CD8-positive, alpha-beta memory T cell (primary cell): ENCODE data around the gene LPIN1. TPM values are rescaled to one million over a fixed set of nuclear protein-coding genes. Genes with fewer than 3 reads are reported as not detected.
A peak's percentile ranks its signal among the peaks of the same experiment; 100 is the strongest.

ENCODE experiments used
- CTCF ChIA-PET: fragments of 350-600 bp; sonication (Branson Sonifier 250); formaldehyde crosslinking; loops from one replicate; lab custom pipeline; 2021; ENCODE audit warnings: antibody characterized with exemption; lab: Charles Lee
- POLR2A ChIA-PET: fragments of 350-600 bp; sonication (Branson Sonifier 250); formaldehyde crosslinking; loops from one replicate; lab custom pipeline; 2021; ENCODE audit warnings: antibody characterized with exemption; lab: Charles Lee
- DNase-seq, 5 donors: peaks; one replicate each; pipeline versions ENCODE4 v3.0.0 to v3.0.0-alpha.2; 2020 to 2022; ENCODE audit warnings: mixed read lengths in 1 of 5
- H3K27ac ChIP-seq: one replicate; pipeline ENCODE4 v1.7.0; 2013; ENCODE audit warnings: low read depth, mild to moderate bottlenecking, low read length, moderate library complexity
- H3K27me3 ChIP-seq: 2 replicates; pipeline ENCODE4 v1.7.0; 2013; ENCODE audit warnings: low read length, mild to moderate bottlenecking; ENCODE audit not compliant: insufficient read depth, poor library complexity, severe bottlenecking
- H3K36me3 ChIP-seq: 2 replicates; pipeline ENCODE4 v1.7.0; 2013; ENCODE audit warnings: mild to moderate bottlenecking, low read length, moderate library complexity; ENCODE audit not compliant: insufficient read depth
- H3K4me1 ChIP-seq: 2 replicates; pipeline ENCODE4 v1.7.0; 2013; ENCODE audit warnings: mild to moderate bottlenecking, low read length, moderate library complexity; ENCODE audit not compliant: insufficient read depth
- H3K4me3 ChIP-seq: 2 replicates; pipeline ENCODE4 v1.7.0; 2013; ENCODE audit warnings: mild to moderate bottlenecking, low read length
- H3K9me3 ChIP-seq: 2 replicates; pipeline ENCODE4 v1.7.0; 2013; ENCODE audit warnings: mild to moderate bottlenecking, low read length
- H3K27ac Mint-ChIP-seq, 8 donors: one replicate each; pipeline ENCODE4 v1.8.0; 2020 to 2021; ENCODE audit warnings: mixed read lengths in 8 of 8, mild to moderate bottlenecking in 6 of 8, inconsistent platforms in 3 of 8, moderate library complexity in 3 of 8
- H3K27me3 Mint-ChIP-seq, 2 donors: one replicate each; pipeline ENCODE4 v1.8.0; 2020 to 2021; ENCODE audit warnings: mixed read lengths in 2 of 2, mild to moderate bottlenecking in 1 of 2, moderate library complexity in 1 of 2
- H3K36me3 Mint-ChIP-seq, 3 donors: one replicate each; pipeline ENCODE4 v1.8.0; 2020 to 2021; ENCODE audit warnings: mixed read lengths in 3 of 3, inconsistent platforms in 1 of 3, mild to moderate bottlenecking in 1 of 3
- H3K4me1 Mint-ChIP-seq, 3 donors: one replicate each; pipeline ENCODE4 v1.8.0; 2020 to 2021; ENCODE audit warnings: mixed read lengths in 3 of 3, inconsistent platforms in 1 of 3, mild to moderate bottlenecking in 1 of 3
- H3K4me3 Mint-ChIP-seq, 7 donors: one replicate each; pipeline ENCODE4 v1.8.0; 2020 to 2021; ENCODE audit warnings: mixed read lengths in 7 of 7, mild to moderate bottlenecking in 6 of 7, moderate library complexity in 4 of 7, inconsistent platforms in 2 of 7
- H3K9me3 Mint-ChIP-seq, 5 donors: one replicate each; pipeline ENCODE4 v1.8.0; 2020 to 2022; ENCODE audit warnings: mixed read lengths in 5 of 5, mild to moderate bottlenecking in 3 of 5, moderate library complexity in 2 of 5, inconsistent platforms in 1 of 5
- polyA plus RNA-seq: library from polyadenylated mRNA; unstranded; fragments of 300-500 nt; fragmentation: Illumina TruSeq; gene quantifications from one replicate; pipeline ENCODE4 v1.2.3, GENCODE V29; 2021
- total RNA-seq, 2 experiments: library from RNA; stranded (reverse); gene quantifications; one replicate each; pipeline ENCODE4 v1.2.3, GENCODE V29; 2021

The LPIN1 gene
- total and polyA plus RNA-seq, 3 experiments from 2014 or later: 25.7 to 37.1 (median 34.8) TPM

DNA sequence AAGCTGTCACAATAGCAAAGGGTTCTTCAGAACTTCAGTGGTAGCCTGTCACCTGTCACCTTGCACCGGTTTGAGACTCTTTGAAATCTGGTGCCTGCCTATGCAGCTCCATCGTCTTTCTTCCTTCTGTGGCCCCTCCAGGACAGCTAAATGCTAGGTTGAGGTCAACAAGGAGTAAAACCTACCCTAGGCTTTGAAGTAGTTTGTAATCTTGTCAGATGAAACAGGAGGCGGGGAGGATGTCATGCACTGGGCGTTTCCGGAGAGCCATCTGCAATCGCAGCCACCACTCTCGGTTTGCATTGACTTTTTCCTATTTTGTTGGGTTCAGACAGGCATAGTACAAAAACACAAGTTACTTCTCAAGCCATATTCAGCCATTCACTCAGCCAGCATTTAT is 116.7 kb downstream of the LPIN1 start:
- Histone ChIP-seq H3K36me3 (no peaks in the 10 kb centered on the region), H3K27ac (no peak overlapping the region), H3K9me3 (no peaks in the 10 kb centered on the region), H3K4me3 (peak overlapping the region; percentile 2), H3K4me1 (peaks cover 7% of the 10 kb centered on the region), H3K27me3 (no peaks in the 10 kb centered on the region)
- Mint-ChIP-seq H3K4me1 (peaks cover 5 to 21% (median 11%) of the 10 kb centered on the region in 3 donors), H3K9me3 (peaks cover 0 to 2% (median 0%) of the 10 kb centered on the region in 5 donors), H3K27me3 (peaks cover 0 to 4% of the 10 kb centered on the region in 2 donors), H3K36me3 (no peaks in the 10 kb centered on the region), H3K4me3 (peak overlapping the region in 4 of 7 donors; percentile 35 to 68 (median 43)), H3K27ac (no peak overlapping the region)
- peak in 1 of 5 donors; percentile 2 for DNase-seq
- CTCF ChIA-PET: interaction anchor here (0.9 to 3.3 kb wide), 6 partner anchors 12 to 1144 kb away, joined by 3 to 26 read pairs (median 7); partner anchors contain the start of gene TRIB2
- POLR2A ChIA-PET: no interaction called here

DNA sequence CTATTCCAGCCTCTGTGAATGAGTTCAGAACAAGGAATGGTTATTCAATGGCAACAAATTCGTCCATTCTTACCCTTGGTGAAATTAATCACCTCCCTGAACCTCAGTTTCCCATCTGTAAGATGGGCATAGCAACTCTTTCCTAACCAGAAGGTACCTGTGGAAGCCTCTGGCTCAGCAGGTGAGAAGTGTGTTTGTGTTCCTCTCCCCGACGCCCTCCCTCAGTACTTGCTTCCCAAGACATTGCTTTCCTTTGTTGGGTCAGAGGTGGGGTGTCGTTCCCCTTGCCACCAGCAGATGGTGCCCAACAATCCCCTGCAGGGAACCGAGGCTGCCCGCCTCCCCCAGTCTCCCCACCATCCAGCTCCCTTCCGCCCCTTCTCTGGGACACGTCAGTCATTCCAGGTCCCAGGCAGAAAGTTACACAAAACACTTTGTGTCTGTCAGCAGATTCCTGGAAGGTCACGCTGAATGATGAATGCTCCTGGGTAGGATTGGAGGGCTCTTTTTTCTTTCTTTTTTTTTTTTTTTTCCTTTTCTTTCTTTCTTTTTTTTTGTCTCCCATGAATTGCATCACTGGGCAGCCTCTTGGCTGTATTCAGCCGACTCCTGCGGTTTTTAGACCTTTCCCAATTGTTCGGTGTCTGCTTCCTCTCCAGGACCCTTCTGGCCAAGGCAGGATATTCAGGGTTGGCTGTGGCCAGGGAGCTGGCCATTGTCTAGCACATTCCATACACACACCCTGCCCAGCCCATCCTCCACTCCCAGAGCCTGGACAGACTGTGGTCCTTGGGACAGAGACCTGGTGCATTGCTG is 117.3 kb downstream of the LPIN1 start:
- Mint-ChIP-seq H3K27ac (no peak overlapping the region), H3K4me3 (peak overlapping the region; percentile 28 to 72 (median 44))
- H3K4me3 ChIP-seq: peak overlapping the region; percentile 2

DNA sequence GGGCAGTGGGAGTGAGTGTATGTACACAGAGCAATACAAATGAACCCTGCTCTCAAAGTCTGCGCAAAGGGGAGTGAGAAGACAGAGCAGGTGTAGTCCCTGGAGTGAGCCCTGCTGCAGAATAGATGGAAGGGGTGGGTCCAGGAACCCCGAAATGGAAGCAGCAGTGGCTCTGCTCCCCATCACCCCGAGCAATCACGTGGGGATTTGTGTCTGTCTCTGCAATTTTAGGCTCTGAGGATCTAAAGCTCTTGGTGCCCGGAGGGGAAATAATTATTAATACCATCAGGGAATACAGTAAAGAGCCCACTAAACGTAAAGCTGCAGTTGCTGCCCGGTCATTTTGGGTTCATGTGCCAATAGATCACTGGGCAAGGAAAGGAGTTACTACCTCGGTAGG is 118.3 kb downstream of the LPIN1 start:
- POLR2A ChIA-PET: no interaction called here
- no peaks in the 10 kb centered on the region for H3K36me3 Mint-ChIP-seq
- no peak for DNase-seq
- Histone ChIP-seq H3K27me3 (no peaks in the 10 kb centered on the region), H3K36me3 (no peaks in the 10 kb centered on the region), H3K4me3 (no peak overlapping the region), H3K4me1 (peaks cover 7% of the 10 kb centered on the region), H3K27ac (no peak overlapping the region), H3K9me3 (no peaks in the 10 kb centered on the region)
- peak overlapping the region in 1 of 8 donors; percentile 20 for H3K27ac Mint-ChIP-seq
- CTCF ChIA-PET: interaction anchor here (1.2 to 3.3 kb wide), 4 partner anchors 12 to 1142 kb away, joined by 3 to 26 read pairs (median 5); no protein-coding TSS in a partner anchor
- no peak overlapping the region for H3K4me3 Mint-ChIP-seq
- no peaks in the 10 kb centered on the region for H3K9me3 Mint-ChIP-seq
- H3K27me3 Mint-ChIP-seq: peaks cover 0 to 4% of the 10 kb centered on the region in 2 donors
- peaks cover 5 to 21% (median 11%) of the 10 kb centered on the region in 3 donors for H3K4me1 Mint-ChIP-seq

More for the DNA sequence above, 117.3 kb downstream of the LPIN1 start:
- no peaks in the 10 kb centered on the region for H3K36me3 ChIP-seq
- CTCF ChIA-PET: interaction anchor here (0.6 to 3.3 kb wide), 10 partner anchors 9 to 1143 kb away, joined by 3 to 26 read pairs (median 4); partner anchors contain the start of gene TRIB2
- Mint-ChIP-seq H3K36me3 (no peaks in the 10 kb centered on the region), H3K9me3 (peaks cover 0 to 1% (median 0%) of the 10 kb centered on the region in 5 donors), H3K4me1 (peaks cover 5 to 21% (median 11%) of the 10 kb centered on the region in 3 donors), H3K27me3 (peaks cover 0 to 4% of the 10 kb centered on the region in 2 donors)
- peaks cover 7% of the 10 kb centered on the region for H3K4me1 ChIP-seq
- H3K27me3 ChIP-seq: no peaks in the 10 kb centered on the region
- POLR2A ChIA-PET: interaction anchor here (0.6 kb wide), 1 partner anchor 567 kb away, joined by 3 read pairs; no protein-coding TSS in a partner anchor
- H3K27ac ChIP-seq: no peak overlapping the region
- H3K9me3 ChIP-seq: no peaks in the 10 kb centered on the region
- peak; percentile 50 to 73 (median 57) for DNase-seq

DNA sequence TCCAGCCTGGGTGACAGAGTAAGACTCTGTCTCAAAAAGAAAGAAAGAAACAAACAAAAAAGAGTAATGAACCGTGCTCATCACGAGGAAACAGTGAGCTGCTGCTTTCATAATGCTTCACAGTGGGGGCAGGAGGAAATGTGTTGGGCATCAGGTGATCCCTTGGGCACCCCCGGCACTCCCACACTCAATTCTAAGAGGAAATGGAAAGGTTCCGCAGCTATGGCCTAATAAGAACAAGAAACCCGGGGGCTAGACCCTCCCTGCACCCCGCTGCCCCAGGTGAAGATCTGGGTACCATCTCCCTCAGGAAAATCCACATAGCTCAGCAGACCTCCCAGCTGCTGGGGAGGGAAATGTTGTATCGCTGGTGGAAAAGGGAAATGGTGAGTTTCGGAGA is 118.9 kb downstream of the LPIN1 start:
- POLR2A ChIA-PET: no interaction called here
- no peak overlapping the region for H3K27ac ChIP-seq
- peaks cover 7% of the 10 kb centered on the region for H3K4me1 ChIP-seq
- Mint-ChIP-seq H3K27ac (no peak overlapping the region), H3K4me1 (peaks cover 5 to 21% (median 11%) of the 10 kb centered on the region in 3 donors), H3K27me3 (peaks cover 0 to 4% of the 10 kb centered on the region in 2 donors), H3K4me3 (no peak overlapping the region), H3K36me3 (no peaks in the 10 kb centered on the region), H3K9me3 (no peaks in the 10 kb centered on the region)
- no peaks in the 10 kb centered on the region for H3K27me3 ChIP-seq
- H3K9me3 ChIP-seq: no peaks in the 10 kb centered on the region
- no peaks in the 10 kb centered on the region for H3K36me3 ChIP-seq
- no peak overlapping the region for H3K4me3 ChIP-seq
- CTCF ChIA-PET: interaction anchor here (1.2 to 3.3 kb wide), 2 partner anchors 103 to 1141 kb away, joined by 3 to 26 read pairs; no protein-coding TSS in a partner anchor
- no peak for DNase-seq

DNA sequence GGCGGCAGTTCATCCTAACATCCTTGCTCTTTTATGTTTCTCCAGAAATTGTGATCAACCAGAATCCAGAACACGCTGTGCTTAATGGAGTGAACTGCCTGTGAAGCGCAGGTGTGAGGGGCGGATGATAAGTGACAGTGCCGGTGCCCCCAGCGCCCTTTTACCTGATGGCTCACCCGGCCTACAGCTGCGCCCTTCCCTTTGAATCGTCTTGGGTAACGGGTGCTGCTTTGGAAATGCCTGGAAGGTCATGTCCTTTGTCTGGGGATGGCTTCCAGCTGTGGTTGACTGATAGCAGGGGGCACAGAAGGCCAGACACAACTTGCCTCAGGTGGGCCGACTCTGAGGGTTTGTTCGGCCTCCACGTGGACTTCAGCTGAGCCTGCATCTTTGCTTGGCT is 119.4 kb downstream of the LPIN1 start:
- POLR2A ChIA-PET: no interaction called here
- H3K36me3 ChIP-seq: no peaks in the 10 kb centered on the region
- H3K27me3 Mint-ChIP-seq: peaks cover 0 to 4% of the 10 kb centered on the region in 2 donors
- no peak overlapping the region for H3K4me3 ChIP-seq
- H3K27ac ChIP-seq: no peak overlapping the region
- peaks cover 5 to 21% (median 11%) of the 10 kb centered on the region in 3 donors for H3K4me1 Mint-ChIP-seq
- no peak for DNase-seq
- H3K27ac Mint-ChIP-seq: no peak overlapping the region
- no peak overlapping the region for H3K4me3 Mint-ChIP-seq
- no peaks in the 10 kb centered on the region for H3K27me3 ChIP-seq
- no peaks in the 10 kb centered on the region for H3K9me3 Mint-ChIP-seq
- H3K4me1 ChIP-seq: peaks cover 7% of the 10 kb centered on the region
- H3K9me3 ChIP-seq: no peaks in the 10 kb centered on the region
- no peaks in the 10 kb centered on the region for H3K36me3 Mint-ChIP-seq
- CTCF ChIA-PET: interaction anchor here (1.2 to 3.3 kb wide), 2 partner anchors 103 to 1141 kb away, joined by 3 to 26 read pairs; no protein-coding TSS in a partner anchor

DNA sequence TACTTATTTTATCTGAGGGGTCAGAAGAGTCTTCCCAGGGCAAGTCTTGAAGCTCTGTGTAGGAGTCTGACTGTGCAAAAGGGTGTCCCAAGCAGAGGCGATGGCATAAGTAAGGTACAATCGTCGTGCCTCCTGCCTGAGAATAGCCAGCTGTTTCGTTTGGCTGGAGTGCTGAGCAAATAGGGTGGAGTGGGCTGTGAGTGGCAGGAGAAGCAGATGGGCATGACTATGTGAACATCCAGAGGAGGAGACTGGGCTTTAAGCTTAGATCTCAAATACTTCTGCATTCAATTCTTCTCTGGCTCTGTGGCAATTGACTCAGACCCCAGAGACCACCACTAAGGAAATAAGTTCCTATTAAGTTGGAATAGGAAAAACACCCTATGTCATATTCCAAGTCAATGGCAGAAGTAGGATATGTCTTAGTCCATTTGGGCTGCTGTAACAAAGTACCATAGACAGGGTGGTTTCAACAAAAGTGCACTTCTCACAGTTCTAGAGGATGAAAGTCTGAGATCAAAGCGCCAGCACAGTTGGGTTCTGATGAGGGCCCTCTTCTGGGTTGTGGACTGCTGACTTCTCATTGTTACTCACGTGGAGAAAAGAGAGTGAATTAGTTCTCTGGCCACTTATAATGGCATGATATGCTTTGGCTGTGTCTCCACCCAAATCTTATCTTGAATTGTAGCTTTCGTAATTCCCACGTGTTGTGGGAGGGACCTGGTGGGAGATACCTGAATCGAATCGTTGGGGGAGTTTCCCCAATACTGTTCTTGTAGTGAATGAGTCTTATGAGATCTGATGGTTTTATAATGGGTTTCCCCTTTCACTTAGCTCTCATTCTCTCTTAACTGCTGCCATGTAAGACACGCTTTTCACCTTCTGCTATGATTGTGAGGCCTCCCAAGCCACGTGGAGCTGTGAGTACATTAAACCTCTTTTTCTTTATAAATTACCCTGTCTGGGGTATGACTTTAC is 120.2 kb downstream of the LPIN1 start:
- peaks cover 0 to 4% of the 10 kb centered on the region in 2 donors for H3K27me3 Mint-ChIP-seq
- ChIA-PET CTCF (interaction anchor here (1.9 to 3.3 kb wide), 2 partner anchors 1140 kb away, joined by 7 to 26 read pairs; no protein-coding TSS in a partner anchor), POLR2A (no interaction called here)
- no peaks in the 10 kb centered on the region for H3K36me3 Mint-ChIP-seq
- Histone ChIP-seq H3K27me3 (no peaks in the 10 kb centered on the region), H3K27ac (no peak overlapping the region), H3K36me3 (no peaks in the 10 kb centered on the region), H3K9me3 (no peaks in the 10 kb centered on the region), H3K4me3 (no peak overlapping the region), H3K4me1 (peaks cover 7% of the 10 kb centered on the region)
- no peak overlapping the region for H3K4me3 Mint-ChIP-seq
- peaks cover 5 to 21% (median 11%) of the 10 kb centered on the region in 3 donors for H3K4me1 Mint-ChIP-seq
- H3K9me3 Mint-ChIP-seq: no peaks in the 10 kb centered on the region
- no peak for DNase-seq
- peak overlapping the region in 3 of 8 donors; percentile 7 to 84 (median 10) for H3K27ac Mint-ChIP-seq

DNA sequence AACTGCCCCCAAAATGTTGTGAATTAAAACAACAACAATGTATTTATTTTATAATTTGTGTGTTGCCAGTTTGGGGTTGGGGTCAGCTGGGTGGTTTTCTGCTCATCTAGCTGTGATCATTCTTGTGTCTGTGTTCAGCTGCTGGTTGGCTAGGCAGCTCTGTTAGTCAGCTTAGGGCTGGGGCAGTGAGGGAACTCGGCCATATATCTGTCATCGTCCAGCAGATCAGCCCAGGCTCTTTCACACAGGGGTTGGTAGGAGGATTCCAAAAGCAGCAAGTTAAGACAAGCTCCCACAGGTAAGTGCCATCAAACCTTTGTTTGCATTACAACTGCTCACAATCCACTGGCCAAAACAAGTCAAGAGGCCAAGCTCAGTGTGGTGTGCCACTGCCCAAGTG is 121.5 kb downstream of the LPIN1 start:
- DNase-seq: no peak
- Histone ChIP-seq H3K27ac (no peak overlapping the region), H3K4me3 (no peak overlapping the region), H3K9me3 (no peaks in the 10 kb centered on the region), H3K27me3 (no peaks in the 10 kb centered on the region), H3K36me3 (no peaks in the 10 kb centered on the region), H3K4me1 (peaks cover 7% of the 10 kb centered on the region)
- Mint-ChIP-seq H3K27ac (peak overlapping the region in 1 of 8 donors; percentile 43), H3K27me3 (peaks cover 0 to 4% of the 10 kb centered on the region in 2 donors), H3K4me1 (peaks cover 8 to 22% (median 16%) of the 10 kb centered on the region in 3 donors), H3K4me3 (no peak overlapping the region), H3K36me3 (no peaks in the 10 kb centered on the region), H3K9me3 (no peaks in the 10 kb centered on the region)
- ChIA-PET CTCF (interaction anchor here (1.9 kb wide), 1 partner anchor 1139 kb away, joined by 7 read pairs; no protein-coding TSS in a partner anchor), POLR2A (no interaction called here)
